Osteocyte (in vitro differentiated cells): Measurements from ENCODE around the gene ACSL4. TPM values are rescaled to one million over a fixed set of nuclear protein-coding genes. Genes with fewer than 3 reads are reported as not detected.
"Not testable (repeated sequence)": the region's sequence is repeated elsewhere in the genome, so short reads cannot be mapped to it uniquely, and the experiment has no call there.

ENCODE experiments used
- DNase-seq: peaks from one replicate; pipeline ENCODE4 v3.0.0; 2021; ENCODE audit warnings: mixed read lengths; ENCODE audit not compliant: unreplicated experiment; ENCODE audit errors: extremely low spot score
- H3K27ac Mint-ChIP-seq: one replicate; pipeline ENCODE4 v1.8.0; 2021; ENCODE audit warnings: mild to moderate bottlenecking, mixed read lengths; ENCODE audit not compliant: unreplicated experiment
- H3K27me3 Mint-ChIP-seq: one replicate; pipeline ENCODE4 v1.8.0; 2021; ENCODE audit warnings: mixed read lengths; ENCODE audit not compliant: unreplicated experiment
- H3K36me3 Mint-ChIP-seq: one replicate; pipeline ENCODE4 v1.8.0; 2021; ENCODE audit warnings: mixed read lengths; ENCODE audit not compliant: unreplicated experiment
- H3K4me1 Mint-ChIP-seq: one replicate; pipeline ENCODE4 v1.8.0; 2021; ENCODE audit warnings: mixed read lengths; ENCODE audit not compliant: unreplicated experiment
- H3K4me3 Mint-ChIP-seq: one replicate; pipeline ENCODE4 v1.8.0; 2021; ENCODE audit warnings: mild to moderate bottlenecking, moderate library complexity, mixed read lengths; ENCODE audit not compliant: unreplicated experiment
- H3K9me3 Mint-ChIP-seq: one replicate; pipeline ENCODE4 v1.8.0; 2021; ENCODE audit warnings: mixed read lengths; ENCODE audit not compliant: unreplicated experiment
- total RNA-seq: library from RNA; stranded (reverse); gene quantifications from 2 replicates; pipeline ENCODE4 v1.2.1, GENCODE V29; 2021
- TF ChIP-seq, protein P1 (sequence below): fragments of 200-600 bp; sonication (generic); IDR thresholded peaks from 2 replicates; pipeline ENCODE4 v1.5.0; 2021; ENCODE audit warnings: antibody characterized with exemption, mild to moderate bottlenecking, moderate library complexity

The ACSL4 gene
- total RNA-seq, 1 donor from 2014 or later = 62.1 TPM

DNA sequence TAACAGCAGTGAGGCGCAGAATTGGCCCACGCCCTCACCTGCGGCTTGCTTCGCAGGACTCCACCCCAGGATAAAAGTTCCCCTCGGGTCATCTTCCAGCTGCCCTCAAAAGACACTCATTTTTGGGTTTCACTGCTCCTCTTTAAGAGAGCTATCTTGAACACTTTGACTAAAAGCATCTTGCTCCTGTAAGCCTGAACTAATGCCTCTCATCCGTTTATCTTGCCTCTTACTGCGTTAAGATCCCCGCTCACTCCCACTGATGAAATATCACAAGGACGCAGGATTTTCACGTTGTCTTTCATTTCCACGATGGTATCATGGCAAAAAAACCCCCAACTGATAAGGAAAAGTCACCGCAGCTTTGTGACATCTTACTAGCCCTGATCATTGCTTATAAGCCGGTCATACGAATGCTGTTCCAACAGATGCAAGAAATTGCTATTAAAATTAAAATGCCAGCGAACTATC is 591 bp upstream of the ACSL4 start:
- H3K4me3 Mint-ChIP-seq = peak overlapping the region; percentile 98
- no peaks in the 10 kb centered on the region for H3K9me3 Mint-ChIP-seq
- no peaks in the 10 kb centered on the region for H3K27me3 Mint-ChIP-seq
- DNase-seq = no peak
- H3K36me3 Mint-ChIP-seq = peaks cover 2% of the 10 kb centered on the region
- peaks cover 33% of the 10 kb centered on the region for H3K4me1 Mint-ChIP-seq
- TF ChIP-seq, protein P1, sequence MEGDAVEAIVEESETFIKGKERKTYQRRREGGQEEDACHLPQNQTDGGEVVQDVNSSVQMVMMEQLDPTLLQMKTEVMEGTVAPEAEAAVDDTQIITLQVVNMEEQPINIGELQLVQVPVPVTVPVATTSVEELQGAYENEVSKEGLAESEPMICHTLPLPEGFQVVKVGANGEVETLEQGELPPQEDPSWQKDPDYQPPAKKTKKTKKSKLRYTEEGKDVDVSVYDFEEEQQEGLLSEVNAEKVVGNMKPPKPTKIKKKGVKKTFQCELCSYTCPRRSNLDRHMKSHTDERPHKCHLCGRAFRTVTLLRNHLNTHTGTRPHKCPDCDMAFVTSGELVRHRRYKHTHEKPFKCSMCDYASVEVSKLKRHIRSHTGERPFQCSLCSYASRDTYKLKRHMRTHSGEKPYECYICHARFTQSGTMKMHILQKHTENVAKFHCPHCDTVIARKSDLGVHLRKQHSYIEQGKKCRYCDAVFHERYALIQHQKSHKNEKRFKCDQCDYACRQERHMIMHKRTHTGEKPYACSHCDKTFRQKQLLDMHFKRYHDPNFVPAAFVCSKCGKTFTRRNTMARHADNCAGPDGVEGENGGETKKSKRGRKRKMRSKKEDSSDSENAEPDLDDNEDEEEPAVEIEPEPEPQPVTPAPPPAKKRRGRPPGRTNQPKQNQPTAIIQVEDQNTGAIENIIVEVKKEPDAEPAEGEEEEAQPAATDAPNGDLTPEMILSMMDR = no peak
- H3K27ac Mint-ChIP-seq = peak overlapping the region; percentile 93

DNA sequence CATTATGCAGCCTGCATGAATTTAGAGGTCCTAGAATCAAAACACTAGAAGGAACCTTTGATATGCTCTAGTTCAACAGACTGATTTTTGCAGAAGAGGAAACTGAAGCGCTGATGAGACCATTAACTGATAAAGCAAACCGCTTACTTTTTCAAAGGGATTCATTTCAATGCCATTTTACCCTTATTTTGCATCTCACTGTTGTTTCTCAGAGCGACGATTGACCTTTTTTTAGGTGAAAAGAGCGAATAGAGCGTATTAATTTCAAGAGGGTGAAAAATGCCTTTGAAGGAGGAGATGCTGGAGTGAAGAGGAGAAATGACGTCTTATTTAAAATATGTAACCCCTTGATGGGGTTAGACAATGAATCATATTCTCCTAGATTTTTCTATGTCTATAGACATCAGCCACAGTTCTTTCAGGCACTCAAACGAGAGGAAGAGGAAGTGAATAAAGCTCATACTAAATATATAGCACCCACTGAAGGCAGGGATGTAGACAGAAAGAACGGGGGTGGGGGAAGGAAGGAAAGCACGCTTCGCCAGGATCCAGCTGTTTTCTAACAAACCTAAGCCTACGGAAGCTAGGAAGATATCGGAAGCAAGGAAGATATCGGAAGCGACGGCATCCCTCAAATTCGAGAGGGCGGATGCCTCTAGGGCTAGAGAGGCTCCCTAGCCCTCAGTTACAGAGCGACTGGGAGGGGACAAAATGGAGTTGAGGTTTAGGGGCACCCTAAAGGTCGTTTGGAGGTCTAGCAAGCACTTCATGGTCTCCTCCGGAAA is 848 bp downstream of the ACSL4 start:
- no peaks in the 10 kb centered on the region for H3K27me3 Mint-ChIP-seq
- TF ChIP-seq, protein P1 = no peak
- H3K4me3 Mint-ChIP-seq = peak overlapping the region; percentile 98
- no peaks in the 10 kb centered on the region for H3K9me3 Mint-ChIP-seq
- DNase-seq = no peak
- H3K36me3 Mint-ChIP-seq = peaks cover 2% of the 10 kb centered on the region
- H3K4me1 Mint-ChIP-seq = peaks cover 47% of the 10 kb centered on the region
- H3K27ac Mint-ChIP-seq = peak overlapping the region; percentile 99

DNA sequence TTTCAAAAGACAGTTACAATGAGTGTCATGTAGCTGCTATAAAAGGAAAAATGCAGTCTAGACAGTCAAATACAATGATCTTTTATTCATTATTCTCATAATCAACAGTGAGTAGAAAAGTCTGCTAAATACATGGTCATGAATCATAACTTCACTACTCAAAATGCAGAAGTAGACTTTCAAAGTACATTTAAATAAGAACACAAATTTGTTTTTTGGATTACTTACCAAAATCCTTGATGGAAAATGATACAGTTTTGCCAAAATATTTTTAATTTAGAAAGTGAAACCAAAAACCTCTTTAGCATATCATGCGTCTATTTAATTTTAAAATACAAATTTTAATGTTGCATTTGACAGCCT is 4.9 kb downstream of the ACSL4 start:
- Mint-ChIP-seq H3K27me3 (no peaks in the 10 kb centered on the region), H3K4me1 (peaks cover 49% of the 10 kb centered on the region), H3K9me3 (no peaks in the 10 kb centered on the region), H3K36me3 (peaks cover 5% of the 10 kb centered on the region), H3K4me3 (peak overlapping the region; percentile 44), H3K27ac (peak overlapping the region; percentile 84)
- TF ChIP-seq, protein P1 = no peak
- no peak for DNase-seq

DNA sequence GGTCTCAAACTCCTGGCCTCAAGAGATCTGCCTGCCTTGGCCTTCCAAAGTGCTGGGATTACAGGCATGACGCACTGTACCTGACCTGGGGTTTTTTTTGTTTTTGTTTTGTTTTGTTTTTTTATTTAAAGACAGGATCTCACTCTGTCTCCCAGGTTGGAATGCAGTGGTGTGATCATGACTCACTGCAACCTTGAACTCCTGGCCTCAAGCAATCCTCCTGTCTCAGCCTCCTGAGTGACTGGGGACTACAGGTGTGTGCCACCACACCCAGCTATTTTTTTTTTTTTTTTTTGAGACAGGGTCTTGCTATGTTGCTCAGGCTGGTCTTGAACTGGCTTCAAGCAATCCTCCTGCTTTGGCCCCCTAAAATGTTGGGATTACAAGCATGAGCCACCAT is 8.1 kb downstream of the ACSL4 start:
- DNase-seq, H3K9me3 Mint-ChIP-seq, H3K4me3 Mint-ChIP-seq, H3K27me3 Mint-ChIP-seq, H3K27ac Mint-ChIP-seq, H3K36me3 Mint-ChIP-seq: not testable (repeated sequence)
- H3K4me1 Mint-ChIP-seq = peaks cover 53% of the 10 kb centered on the region

DNA sequence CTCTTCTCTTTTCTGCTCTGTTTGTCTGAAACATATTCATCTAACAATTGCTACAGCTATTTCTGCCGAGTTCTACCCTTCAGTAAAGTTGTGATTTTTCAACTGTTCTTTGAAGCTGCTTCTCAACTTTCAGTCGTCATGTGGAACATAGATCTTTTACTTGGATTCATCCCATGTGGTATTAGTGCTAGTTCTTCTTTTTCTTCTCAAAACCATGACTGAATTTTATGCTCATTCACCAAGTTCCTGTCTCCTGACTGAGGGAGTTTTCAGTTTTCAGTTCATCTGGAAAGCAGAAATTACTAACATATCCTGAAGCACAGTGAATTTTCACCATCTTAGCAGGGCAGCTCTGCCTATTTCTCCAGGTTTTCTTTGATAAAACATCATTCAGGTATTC is 12.1 kb downstream of the ACSL4 start:
- peaks cover 34% of the 10 kb centered on the region for H3K4me1 Mint-ChIP-seq

More for the DNA sequence above, 12.1 kb downstream of the ACSL4 start:
- no peak overlapping the region for H3K4me3 Mint-ChIP-seq
- peaks cover 6% of the 10 kb centered on the region for H3K36me3 Mint-ChIP-seq
- TF ChIP-seq, protein P1 = no peak
- H3K9me3 Mint-ChIP-seq = no peaks in the 10 kb centered on the region
- H3K27ac Mint-ChIP-seq = peak overlapping the region; percentile 48
- H3K27me3 Mint-ChIP-seq = no peaks in the 10 kb centered on the region
- no peak for DNase-seq
